ENCODE data around the gene PDIA3.
"Not testable (repeated sequence)": the region's sequence is repeated elsewhere in the genome, so short reads cannot be mapped to it uniquely, and the experiment has no call there.

The PDIA3 gene

DNA sequence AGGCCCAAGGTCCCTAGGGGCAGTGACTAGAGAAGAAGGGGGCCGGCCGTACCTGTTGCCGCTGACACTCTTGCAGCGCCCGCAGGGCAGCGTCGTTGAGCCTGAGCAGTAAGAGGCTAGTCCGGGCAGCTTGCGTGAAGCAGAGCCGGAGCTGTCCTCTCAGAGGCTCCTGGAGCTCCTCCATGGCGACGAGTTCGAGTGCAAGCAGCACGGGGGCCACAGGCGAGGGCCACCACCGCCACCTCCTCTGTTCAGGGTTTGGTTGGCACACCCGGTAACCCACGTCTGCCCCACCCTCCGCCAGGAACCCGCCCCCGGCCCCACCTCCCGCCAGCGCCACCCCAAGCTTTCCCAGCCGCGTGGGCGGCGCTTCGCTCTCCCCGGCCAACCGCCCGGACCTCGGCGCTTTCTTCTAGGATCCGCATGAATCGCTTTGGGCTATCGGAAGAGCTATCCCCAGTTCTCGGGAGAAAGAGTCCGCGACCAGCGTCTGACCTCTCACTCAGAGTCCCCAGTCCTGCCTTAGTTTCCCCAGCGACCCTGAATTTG is 30.6 kb downstream of the PDIA3 start, which contains the start of gene ELL3:
TSS of gene ELL3 (minus strand) at position 249 of the 549 bp plus-strand sequence. CDS start at position 184, 65 bp downstream.
- peak; percentile 74 to 80 for DNase-seq

DNA sequence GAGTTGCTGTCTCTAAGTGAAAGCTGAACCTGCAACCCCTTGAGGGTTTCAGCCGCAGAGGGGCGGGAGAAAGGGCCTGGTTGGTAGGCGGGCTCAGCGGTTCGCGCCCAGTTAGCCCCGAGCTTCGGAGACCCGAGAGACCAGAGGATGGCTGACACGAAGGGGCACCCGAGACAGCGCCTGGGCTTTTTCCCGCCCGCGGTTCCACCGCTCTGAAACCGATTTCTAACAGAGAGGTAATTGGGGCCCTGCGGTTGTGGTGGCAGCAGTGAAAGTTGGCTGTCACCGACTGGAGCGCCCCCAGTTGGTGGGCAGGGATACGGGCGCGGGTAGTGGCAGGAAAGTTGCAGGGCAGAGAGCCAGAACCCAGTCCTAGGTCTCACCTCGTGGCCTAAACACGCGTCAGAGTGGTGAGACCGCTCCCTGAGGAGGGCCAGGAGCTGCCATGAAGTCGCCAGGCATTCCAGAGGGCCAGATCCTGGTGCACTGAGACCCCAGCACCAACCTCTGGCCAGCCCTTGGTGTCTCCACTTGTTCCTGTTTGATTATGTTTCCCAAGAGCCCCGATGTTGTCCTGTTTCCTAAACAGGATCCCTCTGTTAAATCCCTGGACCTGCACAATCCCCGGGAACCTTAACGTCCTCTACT is 31.2 kb downstream of the PDIA3 start:
- DNase-seq, result peak; percentile 74 to 83

DNA sequence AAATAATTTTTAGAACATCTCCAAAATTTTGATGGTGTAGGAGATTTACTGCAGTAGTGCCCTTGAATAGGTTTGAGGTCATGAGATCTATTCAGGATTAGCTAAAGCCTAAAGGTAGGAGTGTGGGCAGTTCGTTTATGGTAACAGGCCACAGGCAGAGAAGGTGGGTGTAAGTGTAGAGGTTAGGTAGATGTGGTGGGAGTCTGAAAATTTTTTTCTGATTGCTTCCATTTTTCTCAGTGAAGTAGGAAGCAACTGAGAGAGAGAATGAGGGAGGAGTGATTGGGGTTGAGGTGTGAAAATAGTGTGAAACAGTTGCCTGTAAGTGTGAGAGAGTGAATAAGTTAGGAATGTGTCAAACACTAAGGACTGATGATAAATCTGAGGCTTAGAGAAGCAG is 32.8 kb downstream of the PDIA3 start:
- no peak for DNase-seq

DNA sequence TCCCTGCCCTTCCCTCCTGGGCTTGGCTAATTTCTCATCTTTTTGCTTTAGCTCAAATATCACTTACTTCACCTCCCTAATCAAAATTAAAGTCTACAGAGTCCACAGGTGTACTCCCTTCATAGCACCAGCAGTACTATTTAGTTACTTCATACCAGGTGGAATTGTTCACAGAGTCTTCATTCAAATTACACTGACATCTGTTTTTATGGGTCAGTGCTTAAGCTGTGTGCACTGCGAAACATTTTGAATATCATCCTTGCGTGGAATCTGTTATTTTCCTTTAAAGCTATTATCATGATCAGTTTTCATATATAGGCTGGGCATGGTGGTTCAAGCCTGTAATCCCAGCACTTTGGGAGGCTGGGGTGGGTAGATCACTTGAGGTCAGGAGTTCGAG is 43.2 kb downstream of the PDIA3 start:
- DNase-seq, result no peak

DNA sequence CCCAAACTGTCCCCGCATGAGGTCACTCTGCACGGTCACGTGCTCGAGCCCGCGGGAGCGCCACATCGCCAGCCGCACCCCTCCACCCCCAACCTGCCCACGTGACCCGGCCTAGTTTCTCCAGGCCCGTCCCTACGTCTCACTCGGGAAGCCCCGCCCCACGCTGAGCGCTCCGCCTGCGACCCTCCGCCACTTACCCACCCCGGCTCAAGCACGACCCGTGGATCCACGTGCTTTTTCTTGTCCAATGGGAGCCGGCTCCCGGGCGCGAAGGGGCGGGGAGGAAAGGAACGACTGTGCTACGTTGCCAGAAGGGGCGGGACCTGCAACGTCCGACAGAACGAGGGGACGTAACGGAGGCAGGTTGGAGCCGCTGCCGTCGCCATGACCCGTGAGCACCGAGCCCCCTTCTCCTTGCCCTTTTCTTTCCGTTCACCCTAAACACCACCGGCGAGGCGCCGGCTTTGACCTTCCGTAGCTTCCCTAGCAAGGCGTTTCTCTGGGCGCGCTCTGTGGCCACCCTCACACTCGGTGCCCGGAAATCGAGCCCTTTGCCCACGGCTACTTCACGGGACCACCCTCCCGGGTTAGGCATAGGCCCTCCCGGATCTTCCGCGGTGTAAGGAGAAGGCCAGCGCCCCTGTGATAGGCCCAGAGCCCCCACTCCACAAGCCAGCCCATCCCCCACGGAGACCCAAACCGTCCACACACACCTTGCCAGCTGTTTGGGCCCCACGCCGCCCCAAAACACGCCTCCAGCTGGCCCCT is 45.9 kb downstream of the PDIA3 start, which contains the start of gene SERF2:
TSS of gene SERF2 (plus strand) at position 328 of the 768 bp plus-strand sequence. CDS start at position 385, 57 bp downstream.
- DNase-seq, result peak; percentile 93 to 95

DNA sequence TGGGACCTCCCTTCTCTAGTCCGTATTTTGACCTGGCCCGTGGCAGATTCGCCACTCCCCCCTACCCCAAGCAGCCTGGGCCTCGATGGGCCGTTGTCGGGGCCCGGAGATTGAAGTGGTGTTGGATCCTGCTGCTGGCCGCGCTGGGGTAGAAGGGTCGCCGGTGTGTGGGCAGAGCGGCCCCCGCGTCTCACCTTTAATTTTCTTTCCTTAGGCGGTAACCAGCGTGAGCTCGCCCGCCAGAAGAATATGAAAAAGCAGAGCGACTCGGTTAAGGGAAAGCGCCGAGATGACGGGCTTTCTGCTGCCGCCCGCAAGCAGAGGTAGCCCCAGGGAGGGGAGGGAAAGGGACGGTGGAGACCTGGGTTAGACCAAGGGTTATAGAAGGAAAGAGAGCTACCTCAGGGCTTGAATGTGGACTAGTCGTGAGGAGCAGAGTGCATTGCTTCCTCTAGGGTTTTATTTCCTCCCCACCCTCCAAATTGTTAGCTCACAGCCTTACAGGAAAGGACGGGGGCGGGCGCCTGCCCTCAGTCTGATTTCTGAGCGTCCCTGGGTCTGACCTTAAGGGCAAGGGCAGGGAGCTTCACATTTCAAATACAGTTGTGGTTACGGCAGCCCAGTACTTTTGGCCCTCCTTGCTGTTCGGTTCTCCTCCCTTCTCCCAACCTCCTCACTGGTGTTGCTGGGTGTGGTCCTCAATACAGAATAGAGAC is 46.7 kb downstream of the PDIA3 start:
- peak in 1 of 2 experiments; percentile 4 for DNase-seq

DNA sequence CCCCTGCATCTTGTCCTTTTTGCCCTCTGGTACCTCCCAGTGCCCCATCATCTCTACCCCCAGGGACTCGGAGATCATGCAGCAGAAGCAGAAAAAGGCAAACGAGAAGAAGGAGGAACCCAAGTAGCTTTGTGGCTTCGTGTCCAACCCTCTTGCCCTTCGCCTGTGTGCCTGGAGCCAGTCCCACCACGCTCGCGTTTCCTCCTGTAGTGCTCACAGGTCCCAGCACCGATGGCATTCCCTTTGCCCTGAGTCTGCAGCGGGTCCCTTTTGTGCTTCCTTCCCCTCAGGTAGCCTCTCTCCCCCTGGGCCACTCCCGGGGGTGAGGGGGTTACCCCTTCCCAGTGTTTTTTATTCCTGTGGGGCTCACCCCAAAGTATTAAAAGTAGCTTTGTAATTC is 47.4 kb downstream of the PDIA3 start:
- DNase-seq, result no peak

DNA sequence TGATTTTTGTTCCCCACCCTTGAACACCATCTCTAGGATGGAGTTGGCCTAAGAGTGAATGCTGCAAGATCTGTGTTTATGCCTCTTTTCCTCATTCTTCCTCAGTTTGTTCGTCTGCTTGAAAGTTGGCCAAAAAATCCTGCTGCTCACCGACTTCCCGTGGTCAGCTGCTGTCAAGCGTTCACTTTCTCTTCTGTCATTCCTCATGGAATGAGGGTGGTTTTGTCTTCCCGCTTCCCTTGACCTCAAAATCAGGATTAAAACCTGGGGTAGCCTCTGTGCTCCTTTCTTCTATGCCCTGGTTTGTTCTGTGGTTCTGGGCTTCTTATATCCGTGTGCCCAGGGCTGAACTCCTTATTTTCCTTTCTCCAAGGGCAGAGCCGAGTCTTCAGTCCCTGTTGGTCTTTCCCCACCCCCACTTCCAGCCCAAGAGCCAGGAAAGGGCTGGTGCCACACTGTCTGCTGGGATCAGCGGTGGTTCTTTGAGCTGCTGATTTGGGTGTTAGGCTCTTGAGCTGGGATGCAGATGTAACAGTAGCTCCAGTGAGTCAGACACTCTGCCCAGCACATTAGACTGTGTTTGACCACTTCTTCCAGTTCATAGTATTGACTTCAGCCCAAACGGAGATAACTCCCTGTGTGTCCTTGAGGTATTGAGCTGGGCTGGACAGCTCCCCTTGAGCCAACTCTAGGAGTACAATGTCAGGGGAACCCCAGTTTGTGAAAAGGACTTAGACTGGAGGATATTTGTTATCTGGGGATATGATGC is 48.2 kb downstream of the PDIA3 start:
- DNase-seq, result no peak

DNA sequence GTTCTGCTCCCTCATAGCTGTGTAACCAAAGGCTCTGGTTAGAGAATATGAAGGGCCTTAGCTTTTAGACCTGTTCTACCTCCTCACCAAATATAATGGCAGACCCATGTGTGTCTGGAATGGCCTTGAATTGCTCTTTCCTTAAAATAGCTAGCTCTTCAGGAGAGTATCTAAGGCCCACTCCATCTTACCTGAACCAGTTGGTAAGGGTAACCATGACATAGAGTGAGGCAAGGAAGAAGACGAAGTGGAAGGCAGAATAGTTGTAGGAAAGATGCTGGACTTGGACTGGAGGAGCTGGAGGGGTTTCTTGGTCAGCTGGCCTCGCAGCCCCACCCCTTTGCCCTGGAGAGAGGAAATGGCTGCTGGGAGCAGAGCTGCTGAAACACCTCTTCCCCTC is 49.0 kb downstream of the PDIA3 start:
- no peak for DNase-seq

DNA sequence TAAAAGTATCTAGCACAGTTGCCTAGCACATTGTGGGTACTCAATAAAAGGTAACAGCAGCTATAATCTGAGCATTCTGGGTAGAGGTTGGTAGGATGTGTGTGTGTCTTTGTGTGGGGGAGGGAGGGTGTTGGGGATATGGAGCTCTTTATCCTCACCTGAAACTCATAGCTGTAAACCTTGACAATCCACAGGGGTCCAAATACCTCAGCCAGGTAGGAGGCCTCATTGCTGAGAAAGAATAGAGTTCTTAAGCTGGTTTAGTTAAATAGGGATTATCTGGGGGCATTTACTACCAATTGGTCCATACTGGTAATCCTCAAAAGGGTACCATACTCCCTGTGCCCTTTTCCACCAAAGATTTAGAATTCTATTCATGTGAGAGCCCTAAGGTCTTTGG is 49.8 kb downstream of the PDIA3 start:
- no peak for DNase-seq

DNA sequence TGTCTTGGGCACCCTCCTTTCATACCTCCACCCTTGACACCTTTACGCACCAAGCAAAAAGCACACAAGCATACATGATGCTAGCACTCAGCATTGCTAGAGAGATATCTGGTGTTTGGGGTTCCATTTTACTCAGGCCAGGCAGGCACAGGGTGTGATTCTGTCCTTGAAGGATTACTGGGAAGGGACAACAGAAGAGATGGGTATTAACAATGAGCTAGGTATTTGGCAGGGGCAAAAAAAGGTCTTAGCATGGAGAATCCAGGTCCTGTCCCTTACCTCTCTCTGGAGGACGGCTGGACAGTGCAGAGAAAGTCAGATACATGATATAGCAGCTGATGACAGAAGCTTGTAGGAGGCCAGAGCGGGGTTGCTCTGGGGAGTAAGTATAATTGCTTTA is 50.3 kb downstream of the PDIA3 start:
- DNase-seq, result no peak

DNA sequence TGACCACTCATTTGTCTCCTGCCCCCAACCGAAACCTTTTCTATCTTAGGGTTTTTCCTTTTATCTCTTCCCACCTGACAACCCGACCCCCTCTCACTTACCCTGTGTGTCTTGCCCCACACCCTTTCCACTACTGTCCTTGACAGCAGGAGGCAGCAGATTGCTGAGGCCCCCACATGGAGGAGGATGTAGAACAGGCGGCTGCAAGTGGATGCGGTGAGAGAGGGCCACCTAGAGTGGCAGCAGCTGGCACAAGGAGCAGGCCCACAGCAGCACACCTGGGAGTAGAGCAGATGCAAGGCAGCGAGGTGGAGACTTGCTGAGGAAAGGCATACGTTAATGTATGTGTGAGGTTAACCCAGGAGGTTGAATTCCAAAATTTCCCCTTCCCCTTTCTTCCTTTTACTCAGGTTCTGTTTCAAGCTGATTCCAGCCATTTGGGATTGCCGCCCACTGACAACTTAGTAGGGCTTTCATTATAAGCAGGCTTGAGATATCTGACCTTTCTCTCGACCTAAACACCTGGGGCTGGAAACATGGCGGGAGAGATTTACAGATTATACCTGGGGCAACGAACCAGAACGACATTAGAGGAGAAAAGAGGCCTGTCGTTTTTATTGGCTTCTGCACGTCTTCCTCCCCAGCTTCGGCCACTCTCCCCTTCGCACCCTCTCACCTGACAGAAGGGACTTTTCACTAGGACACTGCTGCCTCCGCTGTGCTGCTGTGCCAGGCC is 53.1 kb downstream of the PDIA3 start:
- DNase-seq, result no peak

DNA sequence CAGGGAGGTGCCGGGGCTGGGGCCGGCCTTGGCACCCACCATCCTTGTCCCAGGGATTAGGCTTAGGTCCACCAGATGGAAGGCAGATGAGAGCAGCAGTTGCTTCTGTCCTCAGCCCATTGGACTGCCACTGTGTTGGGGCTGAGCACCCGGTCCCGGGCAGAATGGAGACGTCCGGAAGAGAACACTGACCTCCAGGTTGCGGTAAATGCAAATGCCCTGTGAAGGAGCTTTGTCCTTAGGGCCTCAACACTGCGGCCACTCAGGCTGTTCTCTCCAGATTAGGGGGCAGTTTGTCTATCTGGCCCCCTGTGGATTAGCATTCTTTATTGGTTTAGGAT is 53.7 kb downstream of the PDIA3 start, which contains the start of gene SERINC4:
TSS of gene SERINC4 (minus strand) at position 276 of the 341 bp plus-strand sequence. CDS start at position 42, 234 bp downstream.
- no peak for DNase-seq

DNA sequence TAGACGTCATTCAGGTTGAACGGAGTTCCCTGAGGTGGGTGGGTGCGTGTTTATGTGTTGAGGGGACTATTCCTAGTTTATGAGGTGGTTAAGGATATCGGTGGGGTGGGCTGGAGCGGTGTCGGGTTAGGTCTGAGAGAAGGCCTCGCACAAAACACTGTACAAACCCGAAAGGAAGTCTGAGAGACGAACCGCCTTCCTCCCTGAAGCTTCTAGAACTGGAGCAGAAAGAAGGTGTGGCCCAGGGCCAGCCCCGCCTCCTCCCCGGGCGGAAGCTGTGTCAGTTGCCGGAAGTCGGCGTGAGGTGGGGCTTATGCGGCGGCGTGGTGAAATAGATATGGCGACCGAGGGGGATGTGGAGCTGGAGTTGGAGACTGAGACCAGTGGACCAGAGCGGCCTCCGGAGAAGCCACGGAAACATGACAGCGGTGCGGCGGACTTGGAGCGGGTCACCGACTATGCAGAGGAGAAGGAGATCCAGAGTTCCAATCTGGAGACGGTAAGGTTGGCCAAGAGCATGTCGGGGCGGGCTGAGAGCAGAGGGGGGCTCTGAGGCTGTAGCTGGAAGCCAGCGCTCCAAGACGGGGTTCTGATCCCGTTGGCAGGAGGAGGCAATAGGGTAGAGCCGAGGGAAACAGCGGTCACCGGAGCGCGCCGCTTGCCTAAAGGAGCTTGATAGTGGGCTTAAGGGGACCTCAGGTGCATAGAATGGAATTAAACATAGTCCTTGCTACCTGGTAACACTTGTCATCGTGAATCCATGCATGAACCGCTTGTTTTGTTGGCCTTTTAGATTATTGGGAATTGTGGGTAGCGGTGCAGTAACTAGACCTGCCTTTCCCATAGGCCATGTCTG is 54.3 kb downstream of the PDIA3 start, which contains the start of gene HYPK:
TSS of gene HYPK (plus strand) at position 314 of the 856 bp plus-strand sequence. CDS start at position 338, 24 bp downstream.
- DNase-seq, result peak; percentile 30 to 72

DNA sequence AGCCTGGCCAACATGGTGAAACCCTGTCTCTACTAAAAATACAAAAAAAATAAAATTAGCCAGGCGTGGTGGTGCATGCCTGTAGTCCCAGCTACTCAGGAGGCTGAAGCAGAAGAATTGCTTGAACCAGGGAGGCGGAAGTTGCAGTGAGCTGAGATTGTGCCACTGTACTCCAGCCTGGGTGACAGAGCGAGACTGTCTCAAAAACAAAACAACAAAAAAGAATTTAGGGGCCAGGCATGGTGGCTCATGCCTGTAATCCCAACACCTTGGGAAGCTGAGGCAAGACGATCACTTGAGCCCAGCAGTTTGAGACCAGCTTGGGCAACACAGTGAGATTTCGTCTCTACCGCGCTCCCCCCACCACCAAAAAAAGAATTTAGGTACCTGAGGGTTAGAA is 56.4 kb downstream of the PDIA3 start:
- DNase-seq, result not testable (repeated sequence)

DNA sequence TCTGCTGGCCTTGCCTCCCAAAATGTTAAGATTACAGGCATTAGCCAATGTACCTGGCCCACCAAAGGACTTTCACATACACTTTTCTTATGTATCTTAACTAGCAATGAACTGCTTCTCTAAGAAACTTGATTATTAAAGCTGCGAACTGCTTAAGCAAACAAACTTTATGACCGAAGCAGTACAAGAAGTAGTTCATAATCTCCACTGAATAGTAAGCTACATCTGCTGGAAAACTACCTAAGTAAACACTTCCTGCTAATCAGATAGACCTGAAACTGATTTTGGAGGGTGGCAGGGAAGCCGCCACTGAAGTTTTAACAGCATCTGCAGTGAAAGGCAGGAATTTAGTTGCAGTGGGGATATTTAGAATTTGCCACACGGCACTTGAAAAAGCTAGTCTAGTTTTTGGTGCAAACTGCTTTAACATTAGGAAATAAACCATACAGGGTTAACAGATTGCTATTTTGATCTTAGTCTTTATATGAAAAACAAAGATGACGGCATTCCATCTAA is 62.3 kb downstream of the PDIA3 start:
- no peak for DNase-seq

DNA sequence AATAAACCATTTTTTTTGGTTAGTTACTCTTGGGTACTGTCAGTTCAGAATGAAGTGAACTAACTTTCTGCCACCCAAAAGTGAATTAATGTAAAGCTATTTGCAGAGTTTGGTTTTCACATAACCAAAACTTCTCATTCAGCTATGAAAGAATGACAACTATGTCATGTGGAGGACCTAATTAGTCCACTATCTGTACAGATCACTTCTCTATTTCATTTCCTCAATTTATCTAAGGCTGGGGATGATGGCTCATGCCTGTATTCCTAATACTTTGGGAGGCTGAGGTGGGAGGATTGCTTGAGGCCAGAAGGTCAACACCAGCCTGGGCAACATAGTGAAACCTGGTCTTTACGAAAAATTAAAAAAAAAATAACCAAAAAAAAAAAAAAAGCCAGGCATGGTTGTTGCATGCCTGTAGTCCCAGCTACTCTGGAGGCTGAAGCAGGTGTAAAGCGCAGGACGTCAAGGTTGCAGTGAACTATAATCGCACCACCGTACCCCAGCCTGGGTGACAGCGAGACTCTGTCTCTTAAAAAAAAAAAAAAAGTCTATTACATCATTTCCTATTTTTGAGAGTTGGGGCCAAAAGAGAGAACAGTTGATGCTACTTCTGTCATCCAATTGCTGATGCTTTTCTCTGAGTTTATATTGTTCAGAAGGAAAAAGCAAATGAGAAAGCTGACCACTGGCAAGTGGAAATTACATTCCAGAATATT is 62.9 kb downstream of the PDIA3 start:
- DNase-seq, result no peak

DNA sequence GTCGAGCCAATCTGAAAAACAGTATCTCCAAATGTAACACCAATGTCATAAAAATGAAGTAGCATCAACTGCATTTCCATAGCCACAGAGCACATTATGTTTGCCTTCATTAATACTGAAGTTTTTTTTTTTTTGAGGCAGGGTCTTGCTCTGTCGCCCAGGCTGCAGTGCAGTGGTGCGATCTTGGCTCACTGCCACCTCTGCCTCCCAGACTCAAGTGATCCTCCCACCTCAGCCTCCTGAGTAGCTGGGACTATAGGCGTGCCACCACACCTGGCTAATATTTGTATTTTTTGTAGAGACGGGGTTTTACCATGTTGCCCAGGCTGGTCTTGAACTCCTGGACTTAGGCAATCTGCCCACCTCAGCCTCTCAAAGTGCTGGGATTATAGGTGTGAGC is 68.8 kb downstream of the PDIA3 start:
- not testable (repeated sequence) for DNase-seq

DNA sequence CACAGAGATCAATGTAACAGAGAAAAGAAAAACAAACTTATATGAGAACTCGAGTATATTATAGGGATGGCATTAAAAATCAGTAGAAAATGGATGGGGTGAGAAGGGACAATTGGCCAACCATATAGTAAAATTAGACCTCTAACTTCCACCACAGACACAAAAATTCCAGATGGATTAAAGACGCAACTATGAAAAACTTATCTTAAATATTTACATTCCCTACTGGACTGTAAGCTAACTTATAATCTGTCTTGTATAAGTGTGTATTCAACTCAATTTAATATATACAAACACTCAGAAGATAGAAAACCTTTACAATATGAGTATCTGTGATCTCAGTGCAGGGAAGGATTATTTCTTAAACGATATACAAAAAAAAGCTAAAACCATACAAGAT is 75.3 kb downstream of the PDIA3 start:
- DNase-seq, result no peak
